Liver (tissue), 3 donors: ENCODE results near the gene RARRES2.
A peak's percentile ranks its signal among the peaks of the same experiment; 100 is the strongest.

ENCODE experiments used
- CTCF ChIP-seq: fragments of 150-350 bp; IDR thresholded peaks from 2 replicates; pipeline ENCODE4 v1.5.1; 2017; ENCODE audit warnings: improper control_type of control experiment, low read depth, low read length; ENCODE audit not compliant: missing input control
- FOXA1 ChIP-seq: IDR thresholded peaks from 2 replicates; pipeline ENCODE4 v1.6.1; 2016; ENCODE audit warnings: antibody characterized with exemption
- GABPA ChIP-seq, 2 donors: IDR thresholded peaks in 1 of 2; conservative IDR thresholded peaks in 1 of 2; 2 replicates each; pipeline ENCODE4 v1.6.1; 2016; ENCODE audit warnings: antibody characterized with exemption in 2 of 2, mild to moderate bottlenecking in 1 of 2, moderate library complexity in 1 of 2
- JUND ChIP-seq, 2 donors: IDR thresholded peaks; 2 replicates each; pipeline ENCODE4 v1.6.1; 2016; ENCODE audit warnings: antibody characterized with exemption in 2 of 2
- MAX ChIP-seq: IDR thresholded peaks from 2 replicates; pipeline ENCODE4 v1.6.1; 2016; ENCODE audit warnings: antibody characterized with exemption
- NR2F2 ChIP-seq: IDR thresholded peaks from 2 replicates; pipeline ENCODE4 v1.6.1; 2016; ENCODE audit warnings: antibody characterized with exemption
- RAD21 ChIP-seq, 2 donors: IDR thresholded peaks; 2 replicates each; pipeline ENCODE4 v1.6.1; 2016; ENCODE audit warnings: antibody characterized with exemption in 2 of 2, mild to moderate bottlenecking in 2 of 2
- SP1 ChIP-seq: IDR thresholded peaks from 2 replicates; pipeline ENCODE4 v1.6.1; 2018; ENCODE audit warnings: antibody characterized with exemption, mild to moderate bottlenecking
- TAF1 ChIP-seq: conservative IDR thresholded peaks from 2 replicates; pipeline ENCODE4 v1.6.1; 2016; ENCODE audit warnings: antibody characterized with exemption, mild to moderate bottlenecking
- YY1 ChIP-seq: IDR thresholded peaks from 2 replicates; pipeline ENCODE4 v1.6.1; 2016; ENCODE audit warnings: antibody characterized with exemption, mild to moderate bottlenecking
- TF ChIP-seq, protein P1 (sequence below): IDR thresholded peaks from 2 replicates; pipeline ENCODE4 v1.6.1; 2016; ENCODE audit warnings: antibody characterized with exemption, mild to moderate bottlenecking
- TF ChIP-seq, protein P2 (sequence below): IDR thresholded peaks from 2 replicates; pipeline ENCODE4 v1.6.1; 2016; ENCODE audit warnings: antibody characterized with exemption
- donor health status: healthy.
- donor health status: healthy.

- no peak for TF ChIP-seq CTCF
- TF ChIP-seq YY1: peak; percentile 51
- TF ChIP-seq JUND (IDR thresholded peaks at IDR 0.05): peak in 1 of 2 donors; percentile 32
- no peak for TF ChIP-seq TAF1
- TF ChIP-seq RAD21 (IDR thresholded peaks at IDR 0.05): peak; percentile 20 to 24
- TF ChIP-seq SP1: peak; percentile 10
- TF ChIP-seq MAX: peak; percentile 26
- TF ChIP-seq NR2F2: no peak
- TF ChIP-seq, protein P1, sequence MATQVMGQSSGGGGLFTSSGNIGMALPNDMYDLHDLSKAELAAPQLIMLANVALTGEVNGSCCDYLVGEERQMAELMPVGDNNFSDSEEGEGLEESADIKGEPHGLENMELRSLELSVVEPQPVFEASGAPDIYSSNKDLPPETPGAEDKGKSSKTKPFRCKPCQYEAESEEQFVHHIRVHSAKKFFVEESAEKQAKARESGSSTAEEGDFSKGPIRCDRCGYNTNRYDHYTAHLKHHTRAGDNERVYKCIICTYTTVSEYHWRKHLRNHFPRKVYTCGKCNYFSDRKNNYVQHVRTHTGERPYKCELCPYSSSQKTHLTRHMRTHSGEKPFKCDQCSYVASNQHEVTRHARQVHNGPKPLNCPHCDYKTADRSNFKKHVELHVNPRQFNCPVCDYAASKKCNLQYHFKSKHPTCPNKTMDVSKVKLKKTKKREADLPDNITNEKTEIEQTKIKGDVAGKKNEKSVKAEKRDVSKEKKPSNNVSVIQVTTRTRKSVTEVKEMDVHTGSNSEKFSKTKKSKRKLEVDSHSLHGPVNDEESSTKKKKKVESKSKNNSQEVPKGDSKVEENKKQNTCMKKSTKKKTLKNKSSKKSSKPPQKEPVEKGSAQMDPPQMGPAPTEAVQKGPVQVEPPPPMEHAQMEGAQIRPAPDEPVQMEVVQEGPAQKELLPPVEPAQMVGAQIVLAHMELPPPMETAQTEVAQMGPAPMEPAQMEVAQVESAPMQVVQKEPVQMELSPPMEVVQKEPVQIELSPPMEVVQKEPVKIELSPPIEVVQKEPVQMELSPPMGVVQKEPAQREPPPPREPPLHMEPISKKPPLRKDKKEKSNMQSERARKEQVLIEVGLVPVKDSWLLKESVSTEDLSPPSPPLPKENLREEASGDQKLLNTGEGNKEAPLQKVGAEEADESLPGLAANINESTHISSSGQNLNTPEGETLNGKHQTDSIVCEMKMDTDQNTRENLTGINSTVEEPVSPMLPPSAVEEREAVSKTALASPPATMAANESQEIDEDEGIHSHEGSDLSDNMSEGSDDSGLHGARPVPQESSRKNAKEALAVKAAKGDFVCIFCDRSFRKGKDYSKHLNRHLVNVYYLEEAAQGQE: peak; percentile 25
- TF ChIP-seq GABPA (IDR thresholded peaks at IDR 0.05 in 1 of 2, conservative IDR thresholded peaks at IDR 0.05 in 1 of 2): no peak
- TF ChIP-seq, protein P2, sequence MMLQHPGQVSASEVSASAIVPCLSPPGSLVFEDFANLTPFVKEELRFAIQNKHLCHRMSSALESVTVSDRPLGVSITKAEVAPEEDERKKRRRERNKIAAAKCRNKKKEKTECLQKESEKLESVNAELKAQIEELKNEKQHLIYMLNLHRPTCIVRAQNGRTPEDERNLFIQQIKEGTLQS: peak; percentile 64
- TF ChIP-seq FOXA1: peak; percentile 67
Observed at GRCh38 chr7:150335108-150335773, 6.2 kb downstream of the RARRES2 start.
